Coronary artery (tissue), 2 donors: ENCODE measurements around the gene KRT79.

Source experiments
- DNase-seq: peaks from one replicate; pipeline ENCODE4 v3.0.0-alpha.2; 2017; ENCODE audit warnings: low spot score
- H3K27ac ChIP-seq, 2 donors: fragments of 200-600 bp; sonication (generic); one replicate each; pipeline ENCODE4 v1.5.1; 2016 to 2019
- H3K4me3 ChIP-seq: fragments of 200-600 bp; sonication (generic); 2 replicates; pipeline ENCODE4 v1.5.1; 2016; ENCODE audit warnings: mild to moderate bottlenecking, moderate library complexity
- TF ChIP-seq, protein P1 (sequence below): fragments of 200-600 bp; sonication (generic); IDR thresholded peaks from one replicate; pipeline ENCODE4 v1.5.1; 2019; ENCODE audit warnings: antibody characterized with exemption

KRT79 gene

DNA sequence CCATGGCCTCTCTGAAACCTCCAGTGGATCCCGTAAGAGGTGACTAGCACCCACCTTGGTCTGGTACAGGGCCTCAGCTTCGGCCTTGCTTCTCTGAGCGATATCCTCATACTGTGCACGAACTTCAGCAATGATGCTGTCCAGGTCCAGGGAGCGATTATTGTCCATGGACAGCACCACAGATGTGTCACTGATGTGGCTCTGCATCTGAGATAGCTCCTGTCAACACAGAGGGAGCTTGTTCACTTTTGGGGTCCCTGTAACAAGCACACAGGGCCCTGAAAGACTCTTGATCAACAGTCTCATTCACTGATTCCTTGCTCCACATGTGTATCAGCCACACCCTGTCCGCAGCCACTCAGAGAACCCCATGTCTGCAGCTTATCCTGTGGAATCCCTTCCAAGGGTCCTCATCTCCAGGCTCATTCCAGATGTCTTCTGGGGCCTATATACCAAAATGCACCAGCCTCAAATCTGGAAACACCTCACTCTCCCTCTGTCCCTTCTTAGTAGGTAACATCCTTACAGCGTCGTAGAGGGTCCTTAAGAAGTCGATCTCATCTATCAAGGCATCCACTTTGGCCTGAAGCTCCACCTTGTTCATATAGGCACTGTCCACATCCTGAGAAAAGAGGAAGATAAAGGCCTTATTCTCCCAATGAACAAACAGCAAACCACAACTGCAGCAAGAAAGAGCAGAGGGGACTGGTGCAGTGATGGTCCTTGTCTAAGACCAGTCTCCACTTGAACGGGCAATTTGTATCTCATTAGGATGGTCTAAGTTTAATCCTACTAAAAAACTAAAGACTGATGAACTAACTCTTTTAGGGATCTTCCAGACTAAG is 41.7 kb downstream of the KRT79 start:
- TF ChIP-seq, protein P1, sequence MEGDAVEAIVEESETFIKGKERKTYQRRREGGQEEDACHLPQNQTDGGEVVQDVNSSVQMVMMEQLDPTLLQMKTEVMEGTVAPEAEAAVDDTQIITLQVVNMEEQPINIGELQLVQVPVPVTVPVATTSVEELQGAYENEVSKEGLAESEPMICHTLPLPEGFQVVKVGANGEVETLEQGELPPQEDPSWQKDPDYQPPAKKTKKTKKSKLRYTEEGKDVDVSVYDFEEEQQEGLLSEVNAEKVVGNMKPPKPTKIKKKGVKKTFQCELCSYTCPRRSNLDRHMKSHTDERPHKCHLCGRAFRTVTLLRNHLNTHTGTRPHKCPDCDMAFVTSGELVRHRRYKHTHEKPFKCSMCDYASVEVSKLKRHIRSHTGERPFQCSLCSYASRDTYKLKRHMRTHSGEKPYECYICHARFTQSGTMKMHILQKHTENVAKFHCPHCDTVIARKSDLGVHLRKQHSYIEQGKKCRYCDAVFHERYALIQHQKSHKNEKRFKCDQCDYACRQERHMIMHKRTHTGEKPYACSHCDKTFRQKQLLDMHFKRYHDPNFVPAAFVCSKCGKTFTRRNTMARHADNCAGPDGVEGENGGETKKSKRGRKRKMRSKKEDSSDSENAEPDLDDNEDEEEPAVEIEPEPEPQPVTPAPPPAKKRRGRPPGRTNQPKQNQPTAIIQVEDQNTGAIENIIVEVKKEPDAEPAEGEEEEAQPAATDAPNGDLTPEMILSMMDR, result no peak
- Histone ChIP-seq H3K27ac (no peak overlapping the region), H3K4me3 (no peak overlapping the region)
- no peak for DNase-seq

DNA sequence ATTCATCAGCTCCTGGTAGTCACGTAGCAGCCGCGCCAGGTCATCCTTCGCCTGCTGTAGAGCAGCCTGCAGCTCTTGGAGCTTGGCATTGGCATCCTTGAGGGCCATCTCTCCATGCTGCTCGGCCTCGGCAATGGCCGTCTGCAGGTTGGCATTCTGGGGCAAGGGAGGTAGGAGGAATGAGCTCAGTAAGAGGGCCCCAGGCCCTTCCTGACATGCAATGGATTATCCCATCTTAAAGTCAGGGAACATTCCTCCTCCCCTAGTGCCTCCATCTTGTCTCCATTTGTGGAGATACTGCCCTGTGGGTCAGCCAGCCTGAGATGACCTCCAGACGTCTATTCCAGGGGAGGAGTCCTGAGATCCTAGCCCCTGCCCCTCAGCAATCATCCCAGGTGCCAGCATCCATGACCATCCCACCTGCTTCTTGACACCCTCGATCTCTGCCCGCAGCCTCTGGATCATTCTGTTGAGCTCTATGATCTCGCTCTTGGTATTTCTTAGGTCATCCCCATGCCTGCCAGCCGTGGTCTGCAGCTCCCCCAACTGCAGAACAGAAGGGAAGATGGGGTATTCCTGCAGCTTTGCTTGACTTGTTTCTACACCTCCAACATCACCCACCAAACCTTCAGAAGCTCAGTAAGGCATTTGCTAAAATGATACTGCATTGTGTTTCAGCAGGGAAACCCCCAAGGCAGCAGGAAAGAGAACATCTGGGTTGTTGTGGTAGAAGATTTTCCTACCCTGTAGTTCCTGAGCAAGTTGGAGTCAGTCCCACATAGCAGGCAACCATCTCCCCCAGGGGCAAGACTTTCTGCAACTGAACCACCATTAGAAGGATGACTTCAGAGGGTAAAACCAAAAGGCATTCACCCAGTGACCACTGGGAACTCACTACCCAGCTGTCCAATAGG is 42.6 kb downstream of the KRT79 start:
- TF ChIP-seq, protein P1, result no peak
- no peak overlapping the region for H3K27ac ChIP-seq
- DNase-seq, result no peak
- H3K4me3 ChIP-seq, result no peak overlapping the region

GRCh38 chr12:52790427-52791270 is 43.5 kb downstream of the KRT79 start:
- DNase-seq, result no peak
- peak overlapping the region; percentile 50 for H3K4me3 ChIP-seq
- TF ChIP-seq, protein P1, result no peak

GRCh38 chr12:52789637-52790426 is 44.3 kb downstream of the KRT79 start:
- peak overlapping the region; percentile 50 for H3K4me3 ChIP-seq
- no peak overlapping the region for H3K27ac ChIP-seq
- TF ChIP-seq, protein P1, result no peak
- no peak for DNase-seq

More at GRCh38 chr12:52790427-52791270, 43.5 kb downstream of the KRT79 start:
- H3K27ac ChIP-seq, result no peak overlapping the region

GRCh38 chr12:52788876-52789636 is 45.1 kb downstream of the KRT79 start:
- H3K27ac ChIP-seq, result no peak overlapping the region
- H3K4me3 ChIP-seq, result no peak overlapping the region
- TF ChIP-seq, protein P1, result no peak
- no peak for DNase-seq
